ENCODE results near the gene PLA2G5.

PLA2G5 gene

GRCh38 chr1:20087668-20088067 lies 17.7 kb downstream of the PLA2G5 start:
- no peaks in the 10 kb centered on the region for H3K4me1 ChIP-seq (ENCODE audit: control insufficient read depth, insufficient read depth, low read length)
- H3K4me3 ChIP-seq (ENCODE audit: insufficient read depth, low read depth, low read length) = no peak overlapping the region
- no peaks in the 10 kb centered on the region for H3K9me3 ChIP-seq (ENCODE audit: control insufficient read depth, low read length)
- no peaks in the 10 kb centered on the region for H3K27me3 ChIP-seq (ENCODE audit: control insufficient read depth, insufficient read depth, low read length, poor library complexity, severe bottlenecking)
- WGBS, 2 experiments = 87% methylated on average over 4 of the region's 4 CpGs
- no peak overlapping the region for H3K27ac ChIP-seq (ENCODE audit: insufficient read depth, low read depth, low read length, poor library complexity, severe bottlenecking)
- no peaks in the 10 kb centered on the region for H3K36me3 ChIP-seq (ENCODE audit: control insufficient read depth, insufficient read depth, low read length)

- 91 to 92% methylated on average over 19 of the region's 19 CpGs for WGBS, 2 experiments
- H3K36me3 ChIP-seq (ENCODE audit: control insufficient read depth, insufficient read depth, low read length) = no peaks in the 10 kb centered on the region
- no peaks in the 10 kb centered on the region for H3K9me3 ChIP-seq (ENCODE audit: control insufficient read depth, low read length)
- no peak overlapping the region for H3K4me3 ChIP-seq (ENCODE audit: insufficient read depth, low read depth, low read length)
- H3K4me1 ChIP-seq (ENCODE audit: control insufficient read depth, insufficient read depth, low read length) = no peaks in the 10 kb centered on the region
- H3K27ac ChIP-seq (ENCODE audit: insufficient read depth, low read depth, low read length, poor library complexity, severe bottlenecking) = no peak overlapping the region
- no peaks in the 10 kb centered on the region for H3K27me3 ChIP-seq (ENCODE audit: control insufficient read depth, insufficient read depth, low read length, poor library complexity, severe bottlenecking)
Measured at GRCh38 chr1:20089328-20090077, 19.5 kb downstream of the PLA2G5 start.

- WGBS, 2 experiments = 92 to 95% methylated on average over 3 of the region's 3 CpGs
- Histone ChIP-seq H3K4me3 (ENCODE audit: insufficient read depth, low read depth, low read length) (no peak overlapping the region), H3K9me3 (ENCODE audit: control insufficient read depth, low read length) (no peaks in the 10 kb centered on the region), H3K27me3 (ENCODE audit: control insufficient read depth, insufficient read depth, low read length, poor library complexity, severe bottlenecking) (no peaks in the 10 kb centered on the region), H3K36me3 (ENCODE audit: control insufficient read depth, insufficient read depth, low read length) (no peaks in the 10 kb centered on the region), H3K4me1 (ENCODE audit: control insufficient read depth, insufficient read depth, low read length) (no peaks in the 10 kb centered on the region), H3K27ac (ENCODE audit: insufficient read depth, low read depth, low read length, poor library complexity, severe bottlenecking) (no peak overlapping the region)
Measured at GRCh38 chr1:20090119-20090518, 20.1 kb downstream of the PLA2G5 start.

- 91 to 92% methylated on average over 6 of the region's 6 CpGs for WGBS, 2 experiments
- no peaks in the 10 kb centered on the region for H3K27me3 ChIP-seq (ENCODE audit: control insufficient read depth, insufficient read depth, low read length, poor library complexity, severe bottlenecking)
- H3K27ac ChIP-seq (ENCODE audit: insufficient read depth, low read depth, low read length, poor library complexity, severe bottlenecking) = no peak overlapping the region
- H3K36me3 ChIP-seq (ENCODE audit: control insufficient read depth, insufficient read depth, low read length) = no peaks in the 10 kb centered on the region
- no peaks in the 10 kb centered on the region for H3K4me1 ChIP-seq (ENCODE audit: control insufficient read depth, insufficient read depth, low read length)
- no peaks in the 10 kb centered on the region for H3K9me3 ChIP-seq (ENCODE audit: control insufficient read depth, low read length)
- H3K4me3 ChIP-seq (ENCODE audit: insufficient read depth, low read depth, low read length) = no peak overlapping the region
Measured at GRCh38 chr1:20090641-20091040, 20.6 kb downstream of the PLA2G5 start.

- H3K4me1 ChIP-seq (ENCODE audit: control insufficient read depth, insufficient read depth, low read length) = no peaks in the 10 kb centered on the region
- H3K27ac ChIP-seq (ENCODE audit: insufficient read depth, low read depth, low read length, poor library complexity, severe bottlenecking) = no peak overlapping the region
- H3K36me3 ChIP-seq (ENCODE audit: control insufficient read depth, insufficient read depth, low read length) = no peaks in the 10 kb centered on the region
- no peaks in the 10 kb centered on the region for H3K27me3 ChIP-seq (ENCODE audit: control insufficient read depth, insufficient read depth, low read length, poor library complexity, severe bottlenecking)
- H3K9me3 ChIP-seq (ENCODE audit: control insufficient read depth, low read length) = peaks cover 4% of the 10 kb centered on the region
- H3K4me3 ChIP-seq (ENCODE audit: insufficient read depth, low read depth, low read length) = no peak overlapping the region
- WGBS, 2 experiments = 93 to 95% methylated on average over 5 of the region's 5 CpGs
Measured at GRCh38 chr1:20093303-20093702, 23.3 kb downstream of the PLA2G5 start.

- Histone ChIP-seq H3K27ac (ENCODE audit: insufficient read depth, low read depth, low read length, poor library complexity, severe bottlenecking) (no peak overlapping the region), H3K4me1 (ENCODE audit: control insufficient read depth, insufficient read depth, low read length) (no peaks in the 10 kb centered on the region), H3K4me3 (ENCODE audit: insufficient read depth, low read depth, low read length) (no peak overlapping the region), H3K36me3 (ENCODE audit: control insufficient read depth, insufficient read depth, low read length) (no peaks in the 10 kb centered on the region), H3K9me3 (ENCODE audit: control insufficient read depth, low read length) (peaks cover 4% of the 10 kb centered on the region), H3K27me3 (ENCODE audit: control insufficient read depth, insufficient read depth, low read length, poor library complexity, severe bottlenecking) (no peaks in the 10 kb centered on the region)
- 94 to 95% methylated on average over 5 of the region's 5 CpGs for WGBS, 2 experiments
Measured at GRCh38 chr1:20093940-20094391, 24.0 kb downstream of the PLA2G5 start.

GRCh38 chr1:20095564-20096434 lies 25.8 kb downstream of the PLA2G5 start:
- no peaks in the 10 kb centered on the region for H3K27me3 ChIP-seq (ENCODE audit: control insufficient read depth, insufficient read depth, low read length, poor library complexity, severe bottlenecking)

GRCh38 chr1:20096840-20097447 lies 26.9 kb downstream of the PLA2G5 start:
- H3K9me3 ChIP-seq (ENCODE audit: control insufficient read depth, low read length) = peaks cover 4% of the 10 kb centered on the region
- no peaks in the 10 kb centered on the region for H3K27me3 ChIP-seq (ENCODE audit: control insufficient read depth, insufficient read depth, low read length, poor library complexity, severe bottlenecking)
- no peak overlapping the region for H3K4me3 ChIP-seq (ENCODE audit: insufficient read depth, low read depth, low read length)
- no peaks in the 10 kb centered on the region for H3K36me3 ChIP-seq (ENCODE audit: control insufficient read depth, insufficient read depth, low read length)
- H3K27ac ChIP-seq (ENCODE audit: insufficient read depth, low read depth, low read length, poor library complexity, severe bottlenecking) = no peak overlapping the region
- WGBS, 2 experiments = 85 to 91% methylated on average over 7 of the region's 7 CpGs
- H3K4me1 ChIP-seq (ENCODE audit: control insufficient read depth, insufficient read depth, low read length) = no peaks in the 10 kb centered on the region

More at GRCh38 chr1:20095564-20096434, 25.8 kb downstream of the PLA2G5 start:
- Histone ChIP-seq H3K36me3 (ENCODE audit: control insufficient read depth, insufficient read depth, low read length) (no peaks in the 10 kb centered on the region), H3K27ac (ENCODE audit: insufficient read depth, low read depth, low read length, poor library complexity, severe bottlenecking) (no peak overlapping the region), H3K9me3 (ENCODE audit: control insufficient read depth, low read length) (peaks cover 4% of the 10 kb centered on the region), H3K4me1 (ENCODE audit: control insufficient read depth, insufficient read depth, low read length) (no peaks in the 10 kb centered on the region), H3K4me3 (ENCODE audit: insufficient read depth, low read depth, low read length) (no peak overlapping the region)
- WGBS, 2 experiments = 73 to 84% methylated on average over 5 of the region's 5 CpGs

GRCh38 chr1:20099533-20099932 lies 29.5 kb downstream of the PLA2G5 start:
- 85% methylated on average over 3 of the region's 3 CpGs for WGBS, 2 experiments
- no peaks in the 10 kb centered on the region for H3K36me3 ChIP-seq (ENCODE audit: control insufficient read depth, insufficient read depth, low read length)
- H3K9me3 ChIP-seq (ENCODE audit: control insufficient read depth, low read length) = peaks cover 4% of the 10 kb centered on the region
- no peaks in the 10 kb centered on the region for H3K4me1 ChIP-seq (ENCODE audit: control insufficient read depth, insufficient read depth, low read length)
- H3K27me3 ChIP-seq (ENCODE audit: control insufficient read depth, insufficient read depth, low read length, poor library complexity, severe bottlenecking) = no peaks in the 10 kb centered on the region
- H3K4me3 ChIP-seq (ENCODE audit: insufficient read depth, low read depth, low read length) = no peak overlapping the region
- no peak overlapping the region for H3K27ac ChIP-seq (ENCODE audit: insufficient read depth, low read depth, low read length, poor library complexity, severe bottlenecking)
